Measurements from ENCODE around the gene USP17L5. TPM values are rescaled to one million over a fixed set of nuclear protein-coding genes. Genes with fewer than 3 reads are reported as not detected.

Gene USP17L5, protein sequence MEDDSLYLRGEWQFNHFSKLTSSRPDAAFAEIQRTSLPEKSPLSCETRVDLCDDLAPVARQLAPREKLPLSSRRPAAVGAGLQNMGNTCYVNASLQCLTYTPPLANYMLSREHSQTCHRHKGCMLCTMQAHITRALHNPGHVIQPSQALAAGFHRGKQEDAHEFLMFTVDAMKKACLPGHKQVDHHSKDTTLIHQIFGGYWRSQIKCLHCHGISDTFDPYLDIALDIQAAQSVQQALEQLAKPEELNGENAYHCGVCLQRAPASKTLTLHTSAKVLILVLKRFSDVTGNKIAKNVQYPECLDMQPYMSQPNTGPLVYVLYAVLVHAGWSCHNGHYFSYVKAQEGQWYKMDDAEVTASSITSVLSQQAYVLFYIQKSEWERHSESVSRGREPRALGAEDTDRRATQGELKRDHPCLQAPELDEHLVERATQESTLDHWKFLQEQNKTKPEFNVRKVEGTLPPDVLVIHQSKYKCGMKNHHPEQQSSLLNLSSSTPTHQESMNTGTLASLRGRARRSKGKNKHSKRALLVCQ
- not detected for total RNA-seq

DNA sequence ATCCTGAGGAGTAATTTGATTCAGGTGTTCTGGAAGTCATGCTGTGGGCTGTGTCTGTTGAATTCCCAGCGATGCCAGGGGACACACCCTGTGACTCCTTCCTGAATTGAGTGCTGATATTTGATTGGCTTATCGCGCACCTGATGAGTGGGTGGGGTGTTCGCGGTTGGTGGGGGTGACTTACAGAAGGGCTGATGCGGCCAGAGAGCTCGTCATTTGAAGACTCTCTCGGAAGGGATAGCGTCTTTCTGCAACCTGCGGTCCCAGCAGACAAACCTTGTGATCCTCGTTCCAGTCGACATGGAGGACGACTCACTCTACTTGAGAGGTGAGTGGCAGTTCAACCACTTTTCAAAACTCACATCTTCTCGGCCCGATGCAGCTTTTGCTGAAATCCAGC is at the start of gene USP17L5:
TSS of gene USP17L5 (plus strand) at position 301 of the 400 bp plus-strand sequence. CDS start at position 301, 0 bp downstream.

DNA sequence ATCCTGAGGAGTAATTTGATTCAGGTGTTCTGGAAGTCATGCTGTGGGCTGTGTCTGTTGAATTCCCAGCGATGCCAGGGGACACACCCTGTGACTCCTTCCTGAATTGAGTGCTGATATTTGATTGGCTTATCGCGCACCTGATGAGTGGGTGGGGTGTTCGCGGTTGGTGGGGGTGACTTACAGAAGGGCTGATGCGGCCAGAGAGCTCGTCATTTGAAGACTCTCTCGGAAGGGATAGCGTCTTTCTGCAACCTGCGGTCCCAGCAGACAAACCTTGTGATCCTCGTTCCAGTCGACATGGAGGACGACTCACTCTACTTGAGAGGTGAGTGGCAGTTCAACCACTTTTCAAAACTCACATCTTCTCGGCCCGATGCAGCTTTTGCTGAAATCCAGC is 14.3 kb upstream of the USP17L5 start, which contains the start of gene USP17L24:
TSS of gene USP17L24 (plus strand) at position 301 of the 400 bp plus-strand sequence. CDS start at position 301, 0 bp downstream.

DNA sequence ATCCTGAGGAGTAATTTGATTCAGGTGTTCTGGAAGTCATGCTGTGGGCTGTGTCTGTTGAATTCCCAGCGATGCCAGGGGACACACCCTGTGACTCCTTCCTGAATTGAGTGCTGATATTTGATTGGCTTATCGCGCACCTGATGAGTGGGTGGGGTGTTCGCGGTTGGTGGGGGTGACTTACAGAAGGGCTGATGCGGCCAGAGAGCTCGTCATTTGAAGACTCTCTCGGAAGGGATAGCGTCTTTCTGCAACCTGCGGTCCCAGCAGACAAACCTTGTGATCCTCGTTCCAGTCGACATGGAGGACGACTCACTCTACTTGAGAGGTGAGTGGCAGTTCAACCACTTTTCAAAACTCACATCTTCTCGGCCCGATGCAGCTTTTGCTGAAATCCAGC is 9.6 kb upstream of the USP17L5 start, which contains the start of gene USP17L25:
TSS of gene USP17L25 (plus strand) at position 301 of the 400 bp plus-strand sequence. CDS start at position 301, 0 bp downstream.

DNA sequence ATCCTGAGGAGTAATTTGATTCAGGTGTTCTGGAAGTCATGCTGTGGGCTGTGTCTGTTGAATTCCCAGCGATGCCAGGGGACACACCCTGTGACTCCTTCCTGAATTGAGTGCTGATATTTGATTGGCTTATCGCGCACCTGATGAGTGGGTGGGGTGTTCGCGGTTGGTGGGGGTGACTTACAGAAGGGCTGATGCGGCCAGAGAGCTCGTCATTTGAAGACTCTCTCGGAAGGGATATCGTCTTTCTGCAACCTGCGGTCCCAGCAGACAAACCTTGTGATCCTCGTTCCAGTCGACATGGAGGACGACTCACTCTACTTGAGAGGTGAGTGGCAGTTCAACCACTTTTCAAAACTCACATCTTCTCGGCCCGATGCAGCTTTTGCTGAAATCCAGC is 4.8 kb upstream of the USP17L5 start, which contains the start of gene USP17L26:
TSS of gene USP17L26 (plus strand) at position 301 of the 400 bp plus-strand sequence. CDS start at position 301, 0 bp downstream.

DNA sequence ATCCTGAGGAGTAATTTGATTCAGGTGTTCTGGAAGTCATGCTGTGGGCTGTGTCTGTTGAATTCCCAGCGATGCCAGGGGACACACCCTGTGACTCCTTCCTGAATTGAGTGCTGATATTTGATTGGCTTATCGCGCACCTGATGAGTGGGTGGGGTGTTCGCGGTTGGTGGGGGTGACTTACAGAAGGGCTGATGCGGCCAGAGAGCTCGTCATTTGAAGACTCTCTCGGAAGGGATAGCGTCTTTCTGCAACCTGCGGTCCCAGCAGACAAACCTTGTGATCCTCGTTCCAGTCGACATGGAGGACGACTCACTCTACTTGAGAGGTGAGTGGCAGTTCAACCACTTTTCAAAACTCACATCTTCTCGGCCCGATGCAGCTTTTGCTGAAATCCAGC is 4.6 kb downstream of the USP17L5 start, which contains the start of gene USP17L27:
TSS of gene USP17L27 (plus strand) at position 301 of the 400 bp plus-strand sequence. CDS start at position 301, 0 bp downstream.

DNA sequence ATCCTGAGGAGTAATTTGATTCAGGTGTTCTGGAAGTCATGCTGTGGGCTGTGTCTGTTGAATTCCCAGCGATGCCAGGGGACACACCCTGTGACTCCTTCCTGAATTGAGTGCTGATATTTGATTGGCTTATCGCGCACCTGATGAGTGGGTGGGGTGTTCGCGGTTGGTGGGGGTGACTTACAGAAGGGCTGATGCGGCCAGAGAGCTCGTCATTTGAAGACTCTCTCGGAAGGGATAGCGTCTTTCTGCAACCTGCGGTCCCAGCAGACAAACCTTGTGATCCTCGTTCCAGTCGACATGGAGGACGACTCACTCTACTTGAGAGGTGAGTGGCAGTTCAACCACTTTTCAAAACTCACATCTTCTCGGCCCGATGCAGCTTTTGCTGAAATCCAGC is 9.4 kb downstream of the USP17L5 start, which contains the start of gene USP17L28:
TSS of gene USP17L28 (plus strand) at position 301 of the 400 bp plus-strand sequence. CDS start at position 301, 0 bp downstream.

DNA sequence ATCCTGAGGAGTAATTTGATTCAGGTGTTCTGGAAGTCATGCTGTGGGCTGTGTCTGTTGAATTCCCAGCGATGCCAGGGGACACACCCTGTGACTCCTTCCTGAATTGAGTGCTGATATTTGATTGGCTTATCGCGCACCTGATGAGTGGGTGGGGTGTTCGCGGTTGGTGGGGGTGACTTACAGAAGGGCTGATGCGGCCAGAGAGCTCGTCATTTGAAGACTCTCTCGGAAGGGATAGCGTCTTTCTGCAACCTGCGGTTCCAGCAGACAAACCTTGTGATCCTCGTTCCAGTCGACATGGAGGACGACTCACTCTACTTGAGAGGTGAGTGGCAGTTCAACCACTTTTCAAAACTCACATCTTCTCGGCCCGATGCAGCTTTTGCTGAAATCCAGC is 14.1 kb downstream of the USP17L5 start, which contains the start of gene USP17L29:
TSS of gene USP17L29 (plus strand) at position 301 of the 400 bp plus-strand sequence. CDS start at position 301, 0 bp downstream.

DNA sequence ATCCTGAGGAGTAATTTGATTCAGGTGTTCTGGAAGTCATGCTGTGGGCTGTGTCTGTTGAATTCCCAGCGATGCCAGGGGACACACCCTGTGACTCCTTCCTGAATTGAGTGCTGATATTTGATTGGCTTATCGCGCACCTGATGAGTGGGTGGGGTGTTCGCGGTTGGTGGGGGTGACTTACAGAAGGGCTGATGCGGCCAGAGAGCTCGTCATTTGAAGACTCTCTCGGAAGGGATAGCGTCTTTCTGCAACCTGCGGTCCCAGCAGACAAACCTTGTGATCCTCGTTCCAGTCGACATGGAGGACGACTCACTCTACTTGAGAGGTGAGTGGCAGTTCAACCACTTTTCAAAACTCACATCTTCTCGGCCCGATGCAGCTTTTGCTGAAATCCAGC is 23.6 kb downstream of the USP17L5 start, which contains the start of gene USP17L30:
TSS of gene USP17L30 (plus strand) at position 301 of the 400 bp plus-strand sequence. CDS start at position 301, 0 bp downstream.

Other genes with a start within 250 kb of the USP17L5 start
- gene FAM90A26, start 169.0 kb upstream of the USP17L5 start, total RNA-seq = not detected
- gene USP17L10, start 128.7 kb upstream of the USP17L5 start, total RNA-seq = not detected
- not detected for gene USP17L11, start 124.0 kb upstream of the USP17L5 start, total RNA-seq
- not detected for gene USP17L12, start 119.3 kb upstream of the USP17L5 start, total RNA-seq
- gene USP17L13, start 114.5 kb upstream of the USP17L5 start, total RNA-seq = not detected
- gene USP17L15, start 105.0 kb upstream of the USP17L5 start, total RNA-seq = not detected
- not detected for gene USP17L17, start 95.5 kb upstream of the USP17L5 start, total RNA-seq
- not detected for gene USP17L18, start 90.8 kb upstream of the USP17L5 start, total RNA-seq
- not detected for gene USP17L19, start 86.0 kb upstream of the USP17L5 start, total RNA-seq
- not detected for gene USP17L20, start 81.3 kb upstream of the USP17L5 start, total RNA-seq
- not detected for gene USP17L21, start 76.5 kb upstream of the USP17L5 start, total RNA-seq
- not detected for gene USP17L22, start 71.8 kb upstream of the USP17L5 start, total RNA-seq
- not detected for gene USP17L24, start 14.2 kb upstream of the USP17L5 start, total RNA-seq
- not detected for gene USP17L25, start 9.5 kb upstream of the USP17L5 start, total RNA-seq
- not detected for gene USP17L26, start 4.7 kb upstream of the USP17L5 start, total RNA-seq
- not detected for gene USP17L27, start 4.7 kb downstream of the USP17L5 start, total RNA-seq
- not detected for gene USP17L28, start 9.5 kb downstream of the USP17L5 start, total RNA-seq
- not detected for gene USP17L29, start 14.2 kb downstream of the USP17L5 start, total RNA-seq
- gene USP17L30, start 23.7 kb downstream of the USP17L5 start, total RNA-seq = not detected
- not detected for gene DEFB131A, start 105.0 kb downstream of the USP17L5 start, total RNA-seq